Trophoblast cell (in vitro differentiated cells and primary cell): ENCODE results near the gene NTM.
A peak's percentile ranks its signal among the peaks of the same experiment; 100 is the strongest.

Experiments used
- DNase-seq, 2 donors: peaks; one replicate each; pipeline ENCODE4 v3.0.0-alpha.2; 2016
- H2AFZ ChIP-seq: 2 replicates; pipeline ENCODE4 v1.6.1; 2013; ENCODE audit warnings: low read length, moderate library complexity, mild to moderate bottlenecking; ENCODE audit not compliant: insufficient read depth, poor library complexity
- H2AK5ac ChIP-seq: 2 replicates; pipeline ENCODE4 v1.6.1; 2013; ENCODE audit warnings: mild to moderate bottlenecking, low read length
- H2BK120ac ChIP-seq: 2 replicates; pipeline ENCODE4 v1.6.1; 2013; ENCODE audit warnings: low read length, mild to moderate bottlenecking, moderate library complexity; ENCODE audit not compliant: insufficient read depth, poor library complexity
- H2BK12ac ChIP-seq: 2 replicates; pipeline ENCODE4 v1.6.1; 2013; ENCODE audit warnings: mild to moderate bottlenecking, low read length, moderate library complexity
- H2BK5ac ChIP-seq: 2 replicates; pipeline ENCODE4 v1.6.1; 2013; ENCODE audit warnings: low read length, low read depth, moderate library complexity, mild to moderate bottlenecking; ENCODE audit not compliant: poor library complexity
- H3K14ac ChIP-seq: 2 replicates; pipeline ENCODE4 v1.6.1; 2013; ENCODE audit warnings: mild to moderate bottlenecking, low read length
- H3K18ac ChIP-seq: 2 replicates; pipeline ENCODE4 v1.6.1; 2013; ENCODE audit warnings: mild to moderate bottlenecking, low read length
- H3K23ac ChIP-seq: 2 replicates; pipeline ENCODE4 v1.6.1; 2013; ENCODE audit warnings: low read length
- H3K27ac ChIP-seq: 2 replicates; pipeline ENCODE4 v1.5.1; 2013; ENCODE audit warnings: low read depth, mild to moderate bottlenecking, inconsistent platforms, low read length, moderate library complexity
- H3K27me3 ChIP-seq: 2 replicates; pipeline ENCODE4 v1.6.1; 2013; ENCODE audit warnings: inconsistent platforms, mild to moderate bottlenecking, low read length, moderate library complexity; ENCODE audit not compliant: insufficient read depth
- H3K36me3 ChIP-seq, 2 experiments: 1 replicate in 1 of 2; 2 replicates in 1 of 2; pipeline ENCODE4 v1.6.1; 2013; ENCODE audit warnings: low read length in 2 of 2, mild to moderate bottlenecking in 2 of 2, moderate library complexity in 1 of 2; ENCODE audit not compliant: insufficient read depth in 2 of 2, control insufficient read depth in 1 of 2
- H3K4ac ChIP-seq: 2 replicates; pipeline ENCODE4 v1.6.1; 2013; ENCODE audit warnings: low read depth, mild to moderate bottlenecking, low read length, moderate library complexity
- H3K4me1 ChIP-seq, 2 experiments: 1 replicate in 1 of 2; 2 replicates in 1 of 2; pipeline ENCODE4 v1.6.1; 2013; ENCODE audit warnings: low read length in 2 of 2, mild to moderate bottlenecking in 2 of 2, moderate library complexity in 1 of 2; ENCODE audit not compliant: insufficient read depth in 2 of 2, control insufficient read depth in 1 of 2
- H3K4me2 ChIP-seq: 2 replicates; pipeline ENCODE4 v1.6.1; 2013; ENCODE audit warnings: inconsistent platforms, mild to moderate bottlenecking, low read length, moderate library complexity
- H3K4me3 ChIP-seq: 2 replicates; pipeline ENCODE4 v1.5.1; 2013; ENCODE audit warnings: mild to moderate bottlenecking, low read depth, low read length, inconsistent platforms
- H3K79me1 ChIP-seq: one replicate; pipeline ENCODE4 v1.6.1; 2013; ENCODE audit warnings: low read length
- H3K79me2 ChIP-seq: 2 replicates; pipeline ENCODE4 v1.6.1; 2013; ENCODE audit warnings: low read length, mild to moderate bottlenecking; ENCODE audit not compliant: control insufficient read depth, insufficient read depth, poor library complexity
- H3K9ac ChIP-seq: 2 replicates; pipeline ENCODE4 v1.6.1; 2013; ENCODE audit warnings: mild to moderate bottlenecking, low read length
- H3K9me3 ChIP-seq: 2 replicates; pipeline ENCODE4 v1.6.1; 2013; ENCODE audit warnings: low read depth, mild to moderate bottlenecking, control low read depth, inconsistent platforms, low read length; ENCODE audit not compliant: insufficient read depth
- H4K12ac ChIP-seq: 2 replicates; pipeline ENCODE4 v1.6.1; 2013; ENCODE audit warnings: low read depth, mild to moderate bottlenecking, low read length, moderate library complexity
- H4K8ac ChIP-seq: 2 replicates; pipeline ENCODE4 v1.6.1; 2013; ENCODE audit warnings: low read depth, mild to moderate bottlenecking, low read length, moderate library complexity
- H4K91ac ChIP-seq: one replicate; pipeline ENCODE4 v1.6.1; 2013; ENCODE audit warnings: low read depth, mild to moderate bottlenecking, low read length, moderate library complexity
- WGBS: extraction: QIAGEN DNeasy Blood & Tissue Kit; methylation state at CpG from one replicate; pipeline ENCODE4 v1.1.7; 2013; ENCODE audit warnings: missing lambda C conversion rate; ENCODE audit not compliant: insufficient read length, insufficient coverage; ENCODE audit errors: extremely low coverage; 5-methylcytosine and 5-hydroxymethylcytosine counted together

Gene NTM

GRCh38 chr11:132131047-132131446 lies 760.6 kb downstream of the NTM start:
- no peak overlapping the region for H3K18ac ChIP-seq
- H3K27me3 ChIP-seq, result no peaks in the 10 kb centered on the region
- no peak overlapping the region for H3K9ac ChIP-seq

GRCh38 chr11:132131961-132132360 lies 761.5 kb downstream of the NTM start:
- Histone ChIP-seq H3K4me1 (no peaks in the 10 kb centered on the region), H4K91ac (no peak overlapping the region), H3K9me3 (no peaks in the 10 kb centered on the region), H3K9ac (no peak overlapping the region), H4K8ac (no peak overlapping the region), H3K23ac (no peak overlapping the region), H4K12ac (no peak overlapping the region), H2BK5ac (no peak overlapping the region), H2AFZ (no peak overlapping the region), H2AK5ac (no peak overlapping the region), H3K14ac (no peak overlapping the region), H2BK120ac (no peak overlapping the region), H3K27ac (no peak overlapping the region), H3K27me3 (no peaks in the 10 kb centered on the region), H3K4ac (no peak overlapping the region), H3K4me2 (no peak overlapping the region), H3K18ac (no peak overlapping the region), H3K79me2 (no peaks in the 10 kb centered on the region), H2BK12ac (no peak overlapping the region), H3K36me3 (no peaks in the 10 kb centered on the region), H3K79me1 (no peaks in the 10 kb centered on the region), H3K4me3 (no peak overlapping the region)
- no CpG with 5 or more reads among the region's 9 CpGs for WGBS
- no peak for DNase-seq

More at GRCh38 chr11:132131047-132131446, 760.6 kb downstream of the NTM start:
- Histone ChIP-seq H2BK5ac (no peak overlapping the region), H3K4me3 (no peak overlapping the region), H4K8ac (no peak overlapping the region), H2AK5ac (no peak overlapping the region), H3K14ac (no peak overlapping the region), H3K36me3 (no peaks in the 10 kb centered on the region), H3K79me1 (no peaks in the 10 kb centered on the region), H3K27ac (no peak overlapping the region), H3K4me1 (no peaks in the 10 kb centered on the region), H2BK12ac (no peak overlapping the region), H3K4ac (no peak overlapping the region), H2BK120ac (no peak overlapping the region), H3K23ac (no peak overlapping the region), H4K12ac (no peak overlapping the region), H2AFZ (no peak overlapping the region), H3K4me2 (no peak overlapping the region), H4K91ac (no peak overlapping the region), H3K9me3 (no peaks in the 10 kb centered on the region), H3K79me2 (no peaks in the 10 kb centered on the region)
- no CpG with 5 or more reads among the region's 4 CpGs for WGBS
- no peak for DNase-seq

GRCh38 chr11:132134322-132134721 lies 763.9 kb downstream of the NTM start:
- H3K4me2 ChIP-seq, result no peak overlapping the region
- H4K91ac ChIP-seq, result no peak overlapping the region
- H3K18ac ChIP-seq, result no peak overlapping the region
- H2BK120ac ChIP-seq, result no peak overlapping the region
- no peak overlapping the region for H2BK5ac ChIP-seq
- no peaks in the 10 kb centered on the region for H3K79me1 ChIP-seq
- no peak overlapping the region for H3K23ac ChIP-seq
- H3K9me3 ChIP-seq, result peaks cover 1% of the 10 kb centered on the region
- no peaks in the 10 kb centered on the region for H3K79me2 ChIP-seq
- no peak overlapping the region for H4K12ac ChIP-seq
- no peak overlapping the region for H3K9ac ChIP-seq
- no peak overlapping the region for H2BK12ac ChIP-seq
- H3K27ac ChIP-seq, result no peak overlapping the region
- no peaks in the 10 kb centered on the region for H3K27me3 ChIP-seq
- H3K4me1 ChIP-seq, result no peaks in the 10 kb centered on the region
- H3K14ac ChIP-seq, result no peak overlapping the region
- H4K8ac ChIP-seq, result no peak overlapping the region
- no CpG with 5 or more reads among the region's 5 CpGs for WGBS
- no peak for DNase-seq
- no peak overlapping the region for H3K4ac ChIP-seq
- no peak overlapping the region for H2AK5ac ChIP-seq
- no peak overlapping the region for H2AFZ ChIP-seq
- H3K36me3 ChIP-seq, result no peaks in the 10 kb centered on the region
- no peak overlapping the region for H3K4me3 ChIP-seq

GRCh38 chr11:132137289-132137980 lies 767.0 kb downstream of the NTM start:
- no peak overlapping the region for H4K12ac ChIP-seq
- H2BK12ac ChIP-seq, result no peak overlapping the region
- no peak overlapping the region for H4K8ac ChIP-seq
- H3K9ac ChIP-seq, result peak overlapping the region; percentile 62
- H3K79me2 ChIP-seq, result no peaks in the 10 kb centered on the region
- no peak overlapping the region for H3K23ac ChIP-seq
- no CpG with 5 or more reads among the region's 12 CpGs for WGBS
- no peaks in the 10 kb centered on the region for H3K79me1 ChIP-seq
- no peak overlapping the region for H3K4ac ChIP-seq
- H3K4me3 ChIP-seq, result no peak overlapping the region
- peaks cover 1% of the 10 kb centered on the region for H3K9me3 ChIP-seq
- no peak overlapping the region for H4K91ac ChIP-seq
- H3K36me3 ChIP-seq, result no peaks in the 10 kb centered on the region
- H3K4me1 ChIP-seq, result no peaks in the 10 kb centered on the region
- H3K4me2 ChIP-seq, result no peak overlapping the region
- no peak overlapping the region for H3K14ac ChIP-seq
- H3K18ac ChIP-seq, result no peak overlapping the region
- no peak for DNase-seq
- no peak overlapping the region for H2BK5ac ChIP-seq
- no peak overlapping the region for H2AFZ ChIP-seq
- H3K27ac ChIP-seq, result no peak overlapping the region
- no peak overlapping the region for H2BK120ac ChIP-seq
- no peaks in the 10 kb centered on the region for H3K27me3 ChIP-seq
- no peak overlapping the region for H2AK5ac ChIP-seq
